ENCODE measurements around the gene HACL1.

DNA sequence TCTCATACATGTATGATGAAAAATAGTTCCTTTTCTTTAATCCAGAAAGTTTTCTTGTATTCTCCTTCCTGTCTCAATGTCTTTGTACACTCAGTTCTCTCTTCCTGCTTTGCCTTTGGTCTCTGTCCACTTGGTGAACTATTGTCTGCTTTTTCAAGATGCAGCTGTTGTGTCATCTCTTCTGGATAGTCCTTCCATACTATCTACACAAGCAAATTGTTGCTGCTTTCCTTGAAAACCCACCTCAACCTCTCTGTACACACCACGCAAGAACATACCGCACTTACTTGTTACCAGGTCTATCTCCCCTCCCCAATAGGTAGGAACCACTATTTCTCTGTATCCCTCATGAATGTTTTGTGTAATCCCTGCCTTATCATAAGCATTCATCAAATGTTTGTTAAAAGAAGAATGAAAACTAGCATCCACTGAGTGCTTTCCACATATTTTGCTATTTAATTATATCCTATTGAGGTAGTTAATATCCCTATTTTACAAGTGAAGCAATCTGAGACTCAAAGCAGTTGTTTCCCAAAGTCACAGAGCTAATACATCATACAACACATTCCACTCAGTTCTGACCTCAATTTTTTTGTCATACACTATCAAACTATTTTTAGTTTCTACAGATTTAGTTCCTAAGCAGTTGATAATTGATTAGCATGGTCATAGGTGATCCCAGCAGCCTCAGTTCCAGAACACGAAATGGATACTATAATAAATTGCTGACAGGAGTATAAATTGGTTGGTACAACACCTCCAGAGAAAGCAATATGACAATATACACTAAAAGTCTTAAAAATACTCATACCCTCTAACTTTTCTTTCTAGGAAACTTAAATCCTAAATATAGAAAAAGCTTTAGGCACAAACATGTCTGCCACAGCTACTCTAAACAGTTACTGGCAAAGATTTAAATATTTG lies 19.6 kb downstream of the HACL1 start:
- TF ChIP-seq POLR2A (IDR thresholded peaks at IDR 0.05) (no peak), POLR2AphosphoS5 (IDR thresholded peaks at IDR 0.05; ENCODE audit: insufficient read depth in 1 of 2, low read depth in 1 of 2) (no peak)
- TF ChIP-seq, protein P1, sequence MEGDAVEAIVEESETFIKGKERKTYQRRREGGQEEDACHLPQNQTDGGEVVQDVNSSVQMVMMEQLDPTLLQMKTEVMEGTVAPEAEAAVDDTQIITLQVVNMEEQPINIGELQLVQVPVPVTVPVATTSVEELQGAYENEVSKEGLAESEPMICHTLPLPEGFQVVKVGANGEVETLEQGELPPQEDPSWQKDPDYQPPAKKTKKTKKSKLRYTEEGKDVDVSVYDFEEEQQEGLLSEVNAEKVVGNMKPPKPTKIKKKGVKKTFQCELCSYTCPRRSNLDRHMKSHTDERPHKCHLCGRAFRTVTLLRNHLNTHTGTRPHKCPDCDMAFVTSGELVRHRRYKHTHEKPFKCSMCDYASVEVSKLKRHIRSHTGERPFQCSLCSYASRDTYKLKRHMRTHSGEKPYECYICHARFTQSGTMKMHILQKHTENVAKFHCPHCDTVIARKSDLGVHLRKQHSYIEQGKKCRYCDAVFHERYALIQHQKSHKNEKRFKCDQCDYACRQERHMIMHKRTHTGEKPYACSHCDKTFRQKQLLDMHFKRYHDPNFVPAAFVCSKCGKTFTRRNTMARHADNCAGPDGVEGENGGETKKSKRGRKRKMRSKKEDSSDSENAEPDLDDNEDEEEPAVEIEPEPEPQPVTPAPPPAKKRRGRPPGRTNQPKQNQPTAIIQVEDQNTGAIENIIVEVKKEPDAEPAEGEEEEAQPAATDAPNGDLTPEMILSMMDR (IDR thresholded peaks at IDR 0.05), result no peak
